OCI-LY1 (cell line): Measurements from ENCODE around the gene CHST13.

Experiments
- H2AFZ ChIP-seq: fragments of 200-600 bp; sonication (generic), shearing (Covaris generic); 2 replicates; pipeline ENCODE4 v1.6.0; 2014; ENCODE audit warnings: antibody characterized with exemption, mild to moderate bottlenecking, low read length
- H3F3A ChIP-seq: fragments of 200-600 bp; sonication (generic), shearing (Covaris generic); 2 replicates; pipeline ENCODE4 v1.6.0; 2014; ENCODE audit warnings: mild to moderate bottlenecking, antibody characterized with exemption, low read length, moderate library complexity; ENCODE audit not compliant: insufficient read depth
- H3K27ac ChIP-seq: fragments of 200-600 bp; sonication (generic); 2 replicates; pipeline ENCODE4 v1.5.1; 2014; ENCODE audit warnings: low read length, mixed run types, mild to moderate bottlenecking, low read depth; ENCODE audit not compliant: poor library complexity, severe bottlenecking
- H3K27me3 ChIP-seq: fragments of 200-600 bp; sonication (generic); 2 replicates; pipeline ENCODE4 v1.6.0; 2014; ENCODE audit warnings: antibody characterized with exemption, mild to moderate bottlenecking, low read length, moderate library complexity; ENCODE audit not compliant: insufficient read depth
- H3K36me3 ChIP-seq: fragments of 200-600 bp; sonication (generic); 2 replicates; pipeline ENCODE4 v1.6.1; 2014; ENCODE audit warnings: mild to moderate bottlenecking, antibody characterized with exemption, low read length, moderate library complexity, mixed read lengths; ENCODE audit not compliant: insufficient read depth
- H3K4me1 ChIP-seq: fragments of 200-600 bp; sonication (generic); 2 replicates; pipeline ENCODE4 v1.5.1; 2014; ENCODE audit warnings: mild to moderate bottlenecking, low read length, moderate library complexity; ENCODE audit not compliant: insufficient read depth, severe bottlenecking
- H3K4me2 ChIP-seq: fragments of 200-600 bp; sonication (generic), shearing (Covaris generic); 2 replicates; pipeline ENCODE4 v1.6.1; 2014; ENCODE audit warnings: low read length
- H3K4me3 ChIP-seq: fragments of 200-600 bp; sonication (generic); 2 replicates; pipeline ENCODE4 v1.5.1; 2014; ENCODE audit warnings: low read length, low read depth, mild to moderate bottlenecking, mixed read lengths; ENCODE audit not compliant: poor library complexity, severe bottlenecking
- H3K79me2 ChIP-seq: fragments of 200-600 bp; shearing (Covaris generic); 2 replicates; pipeline ENCODE4 v1.6.1; 2016; ENCODE audit warnings: mixed run types, low read length, mixed read lengths; ENCODE audit not compliant: insufficient read depth
- H3K9ac ChIP-seq: fragments of 200-600 bp; sonication (generic), shearing (Covaris generic); 2 replicates; pipeline ENCODE4 v1.6.1; 2014; ENCODE audit warnings: mild to moderate bottlenecking, low read length, mixed read lengths
- H3K9me2 ChIP-seq: fragments of 200-600 bp; sonication (generic), shearing (Covaris generic); 2 replicates; pipeline ENCODE4 v1.6.1; 2014; ENCODE audit warnings: low read depth, mild to moderate bottlenecking, low read length, mixed read lengths
- H3K9me3 ChIP-seq: fragments of 200-600 bp; shearing (Covaris generic); 2 replicates; pipeline ENCODE4 v1.6.1; 2014; ENCODE audit warnings: low read length, mixed read lengths
- H4K20me1 ChIP-seq: fragments of 200-600 bp; sonication (generic), shearing (Covaris generic); 2 replicates; pipeline ENCODE4 v1.6.0; 2016; ENCODE audit warnings: mild to moderate bottlenecking, low read length; ENCODE audit not compliant: insufficient read depth
- CTCF ChIP-seq: fragments of 200-600 bp; sonication (generic), shearing (Covaris generic); IDR thresholded peaks from 2 replicates; pipeline ENCODE4 v1.5.1; 2017; ENCODE audit warnings: mild to moderate bottlenecking, antibody characterized with exemption, low read length, moderate library complexity, mixed read lengths
- EZH2 ChIP-seq: fragments of 200-600 bp; sonication (generic), shearing (Covaris generic); IDR thresholded peaks from 2 replicates; pipeline ENCODE4 v1.8.0; 2017; ENCODE audit warnings: borderline replicate concordance, mixed run types, mild to moderate bottlenecking, antibody characterized with exemption, low read length, moderate library complexity, mixed read lengths

CHST13 gene

GRCh38 chr3:126544596-126545281, 20.8 kb downstream of the CHST13 start:
- H3K9me3 ChIP-seq = no peaks in the 10 kb centered on the region
- no peaks in the 10 kb centered on the region for H4K20me1 ChIP-seq
- no peaks in the 10 kb centered on the region for H3K4me1 ChIP-seq
- TF ChIP-seq EZH2 = no peak
- no peak for TF ChIP-seq CTCF
- no peak overlapping the region for H3K9ac ChIP-seq
- H3K4me2 ChIP-seq = no peak overlapping the region
- H3K36me3 ChIP-seq = no peaks in the 10 kb centered on the region
- H3K4me3 ChIP-seq = no peak overlapping the region
- H3F3A ChIP-seq = no peaks in the 10 kb centered on the region
- no peaks in the 10 kb centered on the region for H3K9me2 ChIP-seq
- no peaks in the 10 kb centered on the region for H3K27me3 ChIP-seq
- no peaks in the 10 kb centered on the region for H3K79me2 ChIP-seq
- no peak overlapping the region for H3K27ac ChIP-seq
- no peak overlapping the region for H2AFZ ChIP-seq

GRCh38 chr3:126545544-126545943, 21.6 kb downstream of the CHST13 start:
- Histone ChIP-seq H3K36me3 (no peaks in the 10 kb centered on the region), H4K20me1 (no peaks in the 10 kb centered on the region), H3K9me3 (no peaks in the 10 kb centered on the region), H3K4me1 (no peaks in the 10 kb centered on the region), H3K4me2 (no peak overlapping the region), H3K9ac (no peak overlapping the region), H3K27me3 (no peaks in the 10 kb centered on the region), H3K4me3 (no peak overlapping the region), H3F3A (no peaks in the 10 kb centered on the region), H3K9me2 (no peaks in the 10 kb centered on the region), H3K79me2 (no peaks in the 10 kb centered on the region), H2AFZ (no peak overlapping the region), H3K27ac (no peak overlapping the region)
- TF ChIP-seq EZH2 (no peak), CTCF (no peak)

- no peak for TF ChIP-seq CTCF
- no peak for TF ChIP-seq EZH2
- Histone ChIP-seq H2AFZ (no peak overlapping the region), H3K27ac (no peak overlapping the region), H3K36me3 (no peaks in the 10 kb centered on the region), H3K4me3 (no peak overlapping the region), H3F3A (no peaks in the 10 kb centered on the region), H4K20me1 (no peaks in the 10 kb centered on the region), H3K4me1 (no peaks in the 10 kb centered on the region), H3K9me3 (no peaks in the 10 kb centered on the region), H3K9ac (no peak overlapping the region), H3K27me3 (no peaks in the 10 kb centered on the region), H3K79me2 (no peaks in the 10 kb centered on the region), H3K4me2 (no peak overlapping the region), H3K9me2 (no peaks in the 10 kb centered on the region)
Measured at GRCh38 chr3:126546013-126546412, 22.1 kb downstream of the CHST13 start.
